Lung microvascular endothelial cell (primary cell): Measurements from ENCODE around the gene PTPN12. TPM values are rescaled to one million over a fixed set of nuclear protein-coding genes. Genes with fewer than 3 reads are reported as not detected.
"Not testable (repeated sequence)": the region's sequence is repeated elsewhere in the genome, so short reads cannot be mapped to it uniquely, and the experiment has no call there.

Experiments
- DNase-seq, 2 donors: peaks; one replicate each; pipeline versions ENCODE4 v3.0.0 to v3.0.0-alpha.2; 2010; ENCODE audit warnings: low read depth in 2 of 2
- total RNA-seq: library from RNA; depleted of rRNA; stranded (reverse); fragments of >200 nt; gene quantifications from 2 replicates; pipeline ENCODE4 v1.2.1, GENCODE V29; 2014

PTPN12 gene
- total RNA-seq, 1 donor from 2014 or later = 44.4 TPM

GRCh38 chr7:77579797-77580196 lies 42.7 kb downstream of the PTPN12 start:
- no peak for DNase-seq

GRCh38 chr7:77580762-77581350 lies 43.8 kb downstream of the PTPN12 start:
- DNase-seq = no peak

DNA sequence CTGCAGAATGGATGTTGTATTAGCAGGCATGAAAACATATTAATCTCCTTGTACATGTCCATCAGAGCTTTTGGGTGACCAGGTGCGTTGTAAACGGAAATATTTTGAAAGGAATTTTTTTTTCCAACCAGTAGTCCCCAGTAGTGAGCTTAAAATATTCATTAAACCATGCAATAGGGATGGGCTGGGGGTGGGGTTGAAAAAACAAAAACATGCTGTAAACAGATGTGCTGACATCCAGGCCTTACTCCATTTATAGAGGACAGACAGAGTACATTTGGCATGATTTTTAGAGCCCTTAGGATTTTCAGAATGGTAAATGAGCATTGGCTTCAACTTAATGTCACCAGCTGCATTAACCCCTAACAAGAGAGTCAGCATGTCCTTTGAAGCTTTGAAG lies 50.2 kb downstream of the PTPN12 start:
- no peak for DNase-seq

GRCh38 chr7:77600952-77601351 lies 63.9 kb downstream of the PTPN12 start:
- DNase-seq = no peak

- DNase-seq = no peak
Measured at GRCh38 chr7:77606562-77606961, 69.5 kb downstream of the PTPN12 start.

GRCh38 chr7:77619314-77619713 lies 82.2 kb downstream of the PTPN12 start:
- DNase-seq = no peak

- no peak for DNase-seq
Measured at GRCh38 chr7:77626586-77627308, 89.7 kb downstream of the PTPN12 start.

DNA sequence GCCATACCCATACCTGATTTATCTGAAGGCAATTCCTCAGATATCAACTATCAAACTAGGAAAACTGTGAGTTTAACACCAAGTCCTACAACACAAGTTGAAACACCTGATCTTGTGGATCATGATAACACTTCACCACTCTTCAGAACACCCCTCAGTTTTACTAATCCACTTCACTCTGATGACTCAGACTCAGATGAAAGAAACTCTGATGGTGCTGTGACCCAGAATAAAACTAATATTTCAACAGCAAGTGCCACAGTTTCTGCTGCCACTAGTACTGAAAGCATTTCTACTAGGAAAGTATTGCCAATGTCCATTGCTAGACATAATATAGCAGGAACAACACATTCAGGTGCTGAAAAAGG lies 90.2 kb downstream of the PTPN12 start:
- no peak for DNase-seq

DNA sequence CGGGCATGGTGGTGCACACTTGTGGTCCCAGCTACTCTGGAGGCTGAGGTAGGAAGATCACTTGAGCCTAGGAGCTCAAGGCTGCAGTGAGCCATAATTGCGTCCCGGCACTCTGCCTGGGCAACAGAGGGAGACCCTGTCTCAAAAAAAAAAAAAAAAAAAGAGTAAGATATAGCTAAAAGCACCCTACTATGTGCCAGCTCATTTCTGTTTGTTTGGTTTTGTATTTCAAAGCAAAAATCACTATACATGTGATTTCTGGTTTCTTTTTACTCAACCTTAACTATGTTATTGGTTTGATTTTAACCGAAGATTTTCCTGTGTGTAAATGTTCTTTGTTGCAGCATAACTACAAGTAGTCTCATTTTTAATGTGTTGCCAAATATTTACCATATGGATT lies 92.7 kb downstream of the PTPN12 start:
- DNase-seq = no peak

GRCh38 chr7:77631820-77632219 lies 94.7 kb downstream of the PTPN12 start:
- DNase-seq = no peak

DNA sequence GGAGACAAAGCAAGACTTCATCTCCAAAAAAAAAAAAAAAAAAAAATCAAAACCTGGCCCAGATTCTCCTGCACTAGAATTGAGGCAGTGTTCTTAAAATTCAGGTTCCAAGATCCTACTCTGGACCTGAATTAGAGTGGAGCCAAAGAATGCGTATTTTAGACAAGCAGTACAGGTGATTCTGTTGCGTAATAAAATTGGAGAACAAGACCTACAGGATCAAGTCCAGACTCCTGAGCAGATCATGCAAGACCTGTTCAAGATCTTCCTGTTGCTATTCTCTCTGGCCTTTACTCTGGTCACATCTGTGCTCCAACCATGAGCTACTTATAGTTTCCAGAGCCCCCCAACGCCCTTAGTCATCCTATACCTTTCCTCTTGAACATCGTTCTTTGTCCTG lies 107.7 kb downstream of the PTPN12 start:
- peak in 1 of 2 donors; percentile 10 for DNase-seq

DNA sequence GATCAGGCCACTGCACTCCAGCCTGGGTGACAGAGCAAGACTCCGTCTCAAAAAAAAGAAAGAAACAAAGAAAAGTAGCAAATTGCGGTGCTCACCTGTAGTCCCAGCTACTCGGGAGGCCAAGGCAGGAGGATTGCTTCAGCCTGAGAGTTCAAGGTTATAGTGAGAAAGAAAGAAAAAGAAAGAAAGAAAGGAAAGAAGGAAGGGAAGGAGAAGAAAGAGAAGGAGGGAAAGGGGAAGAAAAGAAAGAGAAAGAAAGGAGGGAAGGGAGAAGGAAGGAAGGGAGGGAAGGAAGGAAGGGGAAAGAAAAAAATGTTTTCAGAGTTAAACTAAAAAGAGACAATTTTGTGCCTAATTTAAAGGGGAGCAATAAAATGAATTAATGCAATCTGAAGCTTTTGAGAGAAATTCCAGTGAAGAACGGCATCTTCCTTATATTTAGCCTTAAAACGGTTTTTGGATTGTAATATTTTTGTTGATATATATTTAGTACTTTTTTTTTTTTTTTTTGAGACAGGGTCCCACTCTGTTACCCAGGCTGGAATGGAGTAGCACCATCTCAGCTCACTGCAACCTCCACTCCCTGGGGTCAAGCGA lies 111.7 kb downstream of the PTPN12 start:
- no peak for DNase-seq

DNA sequence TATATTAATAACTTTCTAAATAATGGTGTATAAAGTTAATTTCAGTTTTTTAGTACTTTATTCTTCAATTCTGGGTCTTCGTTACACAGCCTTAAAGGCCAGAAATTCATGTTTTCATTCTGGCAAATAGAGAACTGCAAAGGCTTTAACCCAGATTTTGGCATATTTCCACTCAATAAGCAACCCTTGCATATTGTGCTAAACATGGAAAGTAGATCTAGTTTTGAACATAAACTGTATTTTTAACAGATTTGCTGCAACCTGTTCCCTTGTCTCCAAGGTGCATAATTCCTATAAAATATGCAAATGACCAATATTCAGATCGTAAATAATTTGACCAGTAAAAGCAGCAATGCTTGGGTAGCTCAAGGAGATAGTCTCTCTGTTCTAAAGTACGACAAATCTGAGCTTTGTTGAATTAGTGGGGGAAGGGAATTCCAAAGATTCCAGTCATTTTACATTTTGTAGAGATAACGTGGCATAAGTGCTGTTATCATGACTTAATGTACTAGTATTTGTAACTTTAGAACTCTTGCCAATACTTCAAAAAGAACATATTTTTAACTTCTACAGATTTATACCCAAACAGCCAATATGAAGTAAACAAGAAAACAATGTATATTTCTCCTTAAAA lies 112.7 kb downstream of the PTPN12 start:
- no peak for DNase-seq

GRCh38 chr7:77651575-77652162 lies 114.6 kb downstream of the PTPN12 start:
- DNase-seq = peak; percentile 46 to 61

- DNase-seq = not testable (repeated sequence)
Measured at GRCh38 chr7:77652826-77653225, 115.7 kb downstream of the PTPN12 start.

- DNase-seq = no peak
Measured at GRCh38 chr7:77653572-77653971, 116.5 kb downstream of the PTPN12 start.

- no peak for DNase-seq
Measured at GRCh38 chr7:77655356-77655755, 118.3 kb downstream of the PTPN12 start.

- peak in 1 of 2 donors; percentile 28 for DNase-seq
Measured at GRCh38 chr7:77655836-77656455, 118.9 kb downstream of the PTPN12 start.

DNA sequence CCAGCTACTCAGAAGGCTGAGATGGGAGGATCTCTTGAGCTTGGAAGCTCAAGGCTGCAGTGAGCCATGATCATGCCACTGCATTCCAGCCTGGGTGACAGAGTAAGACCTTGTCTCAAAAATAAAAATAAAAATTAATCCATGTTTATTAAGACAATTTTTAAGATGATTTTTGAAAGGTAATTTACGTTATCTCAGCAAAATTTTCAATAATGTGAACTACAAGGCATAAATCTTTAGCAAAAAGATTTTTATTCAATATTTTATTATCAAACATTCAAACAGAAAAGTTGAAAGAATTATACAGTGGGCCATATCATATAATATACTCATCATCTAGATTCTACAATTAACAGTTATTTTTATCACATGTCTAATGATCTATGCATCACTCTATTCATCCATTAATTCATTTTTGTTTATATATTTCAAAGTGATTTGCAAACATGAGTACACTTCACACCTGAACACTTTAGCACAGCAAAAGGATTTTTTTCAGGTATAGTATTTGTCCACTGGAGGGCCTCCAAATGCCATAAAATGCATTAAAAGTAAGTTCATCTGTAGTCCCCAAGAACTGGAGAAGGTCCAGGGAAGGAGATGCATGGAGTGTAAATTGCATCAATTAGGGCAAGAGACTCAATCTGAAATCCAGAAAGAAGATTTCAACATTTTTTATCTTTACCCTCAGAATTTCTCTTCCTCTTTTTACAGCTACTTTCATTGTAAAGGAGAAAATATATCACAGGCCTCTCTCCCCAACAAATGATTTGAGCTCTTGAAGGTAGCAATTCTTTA lies 120.5 kb downstream of the PTPN12 start:
- peak; percentile 35 to 59 for DNase-seq

DNA sequence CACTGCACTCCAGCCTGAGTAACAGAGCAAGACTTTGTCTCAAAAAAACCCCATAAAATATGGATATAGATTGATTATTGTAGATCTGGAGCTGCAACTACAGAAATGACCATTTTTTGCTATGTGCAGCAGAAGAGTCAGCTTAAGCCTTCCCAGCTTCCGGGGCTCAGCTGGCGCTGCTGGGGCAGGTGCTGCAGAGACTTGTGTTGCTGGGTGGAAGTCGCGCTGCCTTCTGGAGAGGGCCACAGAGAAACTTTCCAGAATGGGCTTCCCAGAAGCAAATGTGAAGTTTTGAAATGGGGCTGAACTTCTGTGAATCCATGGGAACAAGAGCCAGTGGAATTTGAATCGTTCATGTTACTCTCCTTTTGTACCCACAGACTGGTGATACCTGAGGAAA lies 121.8 kb downstream of the PTPN12 start:
- DNase-seq = no peak

GRCh38 chr7:77661816-77662215 lies 124.7 kb downstream of the PTPN12 start:
- no peak for DNase-seq
